H1 (cell line): ENCODE results near the gene SCNN1A. TPM values are rescaled to one million over a fixed set of nuclear protein-coding genes. Genes with fewer than 3 reads are reported as not detected.

Source experiments
- CTCF ChIA-PET: fragments of 300-600 bp; sonication (Branson Sonifier 250); formaldehyde crosslinking; loops from one replicate; lab custom pipeline; 2021; ENCODE audit not compliant: partially characterized antibody; lab: Charles Lee
- POLR2A ChIA-PET: fragments of 300-600 bp; sonication (Branson Sonifier 250); formaldehyde crosslinking; loops from one replicate; lab custom pipeline; 2021; ENCODE audit warnings: inconsistent platforms; ENCODE audit not compliant: partially characterized antibody; lab: Charles Lee
- DNase-seq, 2 experiments: peaks; one replicate each; pipeline versions ENCODE4 v3.0.0 to v3.0.0-alpha.2; 2010 to 2022; ENCODE audit warnings: low spot score in 2 of 2, low read depth in 1 of 2, mixed read lengths in 1 of 2
- FAIRE-seq: peaks from 2 replicates; lab custom pipeline; 2011; peaks lifted over from hg19 to GRCh38; lab: Jason Lieb, UNC
- H2AFZ ChIP-seq: 2 replicates; pipeline ENCODE4 v1.8.1; 2012; ENCODE audit warnings: low read length, inconsistent platforms
- H2AK5ac ChIP-seq: 2 replicates; pipeline ENCODE4 v1.6.1; 2013; ENCODE audit warnings: low read depth, low read length
- H2BK120ac ChIP-seq: replicated peaks from 2 replicates; pipeline ENCODE3; 2013; ENCODE audit warnings: low read depth, low read length, inconsistent platforms
- H2BK12ac ChIP-seq: 2 replicates; pipeline ENCODE4 v1.6.1; 2013; ENCODE audit warnings: low read depth, low read length
- H2BK15ac ChIP-seq: 2 replicates; pipeline ENCODE4 v1.6.1; 2013; ENCODE audit warnings: low read length
- H2BK20ac ChIP-seq: 2 replicates; pipeline ENCODE4 v1.6.1; 2013; ENCODE audit warnings: low read length
- H2BK5ac ChIP-seq: 2 replicates; pipeline ENCODE4 v1.6.1; 2013; ENCODE audit warnings: low read depth, low read length
- H3K14ac ChIP-seq: 2 replicates; pipeline ENCODE4 v1.6.1; 2013; ENCODE audit warnings: inconsistent platforms; ENCODE audit not compliant: insufficient read length
- H3K18ac ChIP-seq: 2 replicates; pipeline ENCODE4 v1.6.1; 2013; ENCODE audit warnings: low read length; ENCODE audit errors: extremely low read depth
- H3K23ac ChIP-seq: 2 replicates; pipeline ENCODE4 v1.6.1; 2013; ENCODE audit warnings: inconsistent platforms; ENCODE audit not compliant: insufficient read length
- H3K23me2 ChIP-seq: 2 replicates; pipeline ENCODE4 v1.6.1; 2013; ENCODE audit warnings: low read depth, low read length
- H3K27ac ChIP-seq: 2 replicates; pipeline ENCODE4 v1.6.1; 2011; ENCODE audit warnings: low read depth, low read length, inconsistent platforms
- H3K27me3 ChIP-seq, 4 experiments: replicated peaks in 1 of 4; 1 replicate in 1 of 4; 2 replicates in 3 of 4; pipeline versions ENCODE4 v1.6.1 to v1.8.1; 2011 to 2013; ENCODE audit warnings: low read length in 3 of 4, mild to moderate bottlenecking in 3 of 4, inconsistent platforms in 2 of 4, mixed read lengths in 2 of 4, moderate library complexity in 1 of 4; ENCODE audit not compliant: control insufficient read depth in 3 of 4, insufficient read depth in 3 of 4; ENCODE audit errors: extremely low read depth in 1 of 4
- H3K36me3 ChIP-seq, 4 experiments: 2 replicates each; pipeline versions ENCODE4 v1.6.1 to v1.8.1; 2011 to 2013; ENCODE audit warnings: mild to moderate bottlenecking in 4 of 4, low read length in 3 of 4, moderate library complexity in 2 of 4, control low read depth in 1 of 4, inconsistent platforms in 1 of 4; ENCODE audit not compliant: insufficient read depth in 4 of 4, control insufficient read depth in 2 of 4
- H3K4ac ChIP-seq: replicated peaks from 2 replicates; pipeline ENCODE3; 2013; ENCODE audit warnings: low read length, low read depth, mixed read lengths, inconsistent platforms; ENCODE audit not compliant: insufficient read length
- H3K4me1 ChIP-seq, 4 experiments: replicated peaks in 1 of 4; 1 replicate in 1 of 4; 2 replicates in 3 of 4; pipeline versions ENCODE4 v1.6.1 to v1.8.1; 2011 to 2013; ENCODE audit warnings: low read length in 3 of 4, inconsistent platforms in 2 of 4, mixed read lengths in 1 of 4; ENCODE audit not compliant: insufficient read depth in 4 of 4, control insufficient read depth in 3 of 4
- H3K4me2 ChIP-seq, 2 experiments: 2 replicates each; pipeline versions ENCODE4 v1.6.1 to v1.8.1; 2011 to 2013; ENCODE audit warnings: low read depth in 2 of 2, low read length in 2 of 2, control low read depth in 1 of 2, inconsistent platforms in 1 of 2, mild to moderate bottlenecking in 1 of 2; ENCODE audit not compliant: insufficient read depth in 1 of 2
- H3K4me3 ChIP-seq, 4 experiments: fragments of 200-600, 300-600 bp in 1 of 4; sonication (generic), shearing (Covaris generic), sonication (Bioruptor Twin) in 1 of 4; 2 replicates each; pipeline versions ENCODE4 v1.5.1 to v1.8.1; 2011 to 2016; ENCODE audit warnings: low read length in 4 of 4, low read depth in 3 of 4, control low read depth in 2 of 4, inconsistent platforms in 2 of 4, mild to moderate bottlenecking in 2 of 4, mixed read lengths in 1 of 4, moderate library complexity in 1 of 4; ENCODE audit not compliant: insufficient read depth in 2 of 4; ENCODE audit errors: extremely low read depth in 1 of 4
- H3K56ac ChIP-seq: replicated peaks from 2 replicates; pipeline ENCODE3; 2013; ENCODE audit warnings: low read depth, mild to moderate bottlenecking, mixed read lengths, low read length, inconsistent platforms; ENCODE audit not compliant: insufficient read length
- H3K79me1 ChIP-seq: 2 replicates; pipeline ENCODE4 v1.6.1; 2013; ENCODE audit warnings: low read depth, low read length, control low read depth
- H3K79me2 ChIP-seq, 2 experiments: 2 replicates each; pipeline versions ENCODE4 v1.6.1 to v1.8.1; 2012 to 2013; ENCODE audit warnings: low read length in 2 of 2, mild to moderate bottlenecking in 2 of 2, inconsistent platforms in 1 of 2; ENCODE audit not compliant: insufficient read depth in 2 of 2, control insufficient read depth in 1 of 2
- H3K9ac ChIP-seq, 4 experiments: replicated peaks in 1 of 4; 1 replicate in 1 of 4; 2 replicates in 3 of 4; pipeline versions ENCODE4 v1.6.1 to v1.8.1; 2011 to 2013; ENCODE audit warnings: low read depth in 3 of 4, low read length in 3 of 4, control low read depth in 2 of 4, mild to moderate bottlenecking in 2 of 4, moderate library complexity in 2 of 4, inconsistent platforms in 1 of 4; ENCODE audit errors: extremely low read depth in 1 of 4
- H3K9me3 ChIP-seq, 2 experiments: 2 replicates each; pipeline versions ENCODE4 v1.6.1 to v1.8.1; 2012 to 2013; ENCODE audit warnings: mild to moderate bottlenecking in 2 of 2, moderate library complexity in 2 of 2, control low read depth in 1 of 2, inconsistent platforms in 1 of 2, low read depth in 1 of 2, low read length in 1 of 2, mixed read lengths in 1 of 2; ENCODE audit not compliant: insufficient read depth in 2 of 2
- H4K20me1 ChIP-seq, 2 experiments: replicated peaks in 1 of 2; 2 replicates each; pipeline versions ENCODE3 to v1.8.1; 2011 to 2013; ENCODE audit warnings: inconsistent platforms in 2 of 2, low read length in 2 of 2, mild to moderate bottlenecking in 1 of 2; ENCODE audit not compliant: insufficient read depth in 2 of 2, control insufficient read depth in 1 of 2
- H4K5ac ChIP-seq: 2 replicates; pipeline ENCODE4 v1.6.1; 2013; ENCODE audit warnings: low read length, low read depth, mixed read lengths, inconsistent platforms; ENCODE audit not compliant: insufficient read length
- H4K8ac ChIP-seq: 2 replicates; pipeline ENCODE4 v1.8.0; 2013; ENCODE audit warnings: mild to moderate bottlenecking, moderate library complexity, low read length, inconsistent platforms; ENCODE audit not compliant: insufficient read depth; ENCODE audit errors: extremely low read depth
- H4K91ac ChIP-seq: replicated peaks from 2 replicates; pipeline ENCODE3; 2013; ENCODE audit warnings: low read length, mixed read lengths, inconsistent platforms; ENCODE audit not compliant: insufficient read length
- ATF2 ChIP-seq: IDR thresholded peaks from 2 replicates; pipeline ENCODE4 v1.6.1; 2012; ENCODE audit warnings: low read length, inconsistent platforms
- BACH1 ChIP-seq: IDR thresholded peaks from 2 replicates; pipeline ENCODE4 v1.6.1; 2012; ENCODE audit warnings: low read length, improper control_type of control experiment
- CBX5 ChIP-seq: fragments of 300-800, 300-1000 bp; sonication (generic); IDR thresholded peaks from 2 replicates; pipeline ENCODE4 v1.7.1; 2016; ENCODE audit warnings: antibody characterized with exemption, low read length, low read depth
- NRF1 ChIP-seq: IDR thresholded peaks from 2 replicates; pipeline ENCODE4 v1.6.1; 2011; ENCODE audit warnings: mild to moderate bottlenecking, low read depth, low read length, improper control_type of control experiment
- RAD21 ChIP-seq, 2 experiments: IDR thresholded peaks in 1 of 2; conservative IDR thresholded peaks in 1 of 2; 2 replicates each; pipeline ENCODE4 v1.6.1; 2011; ENCODE audit warnings: low read depth in 2 of 2, low read length in 2 of 2, improper control_type of control experiment in 1 of 2, inconsistent platforms in 1 of 2, mild to moderate bottlenecking in 1 of 2, moderate library complexity in 1 of 2
- TCF12 ChIP-seq: IDR thresholded peaks from 2 replicates; pipeline ENCODE4 v1.6.1; 2011; ENCODE audit warnings: low read depth, mild to moderate bottlenecking, low read length
- WGBS, 2 experiments: shearing (Covaris generic) in 1 of 2; methylation state at CpG; one replicate each; pipeline versions ENCODE4 v1.1.6 to v1.1.7; 2013 to 2015; ENCODE audit warnings: low lambda C conversion rate in 2 of 2, mixed read lengths in 2 of 2, inconsistent platforms in 1 of 2, low coverage in 1 of 2, missing lambda C conversion rate in 1 of 2; ENCODE audit not compliant: insufficient replicate concordance in 2 of 2, insufficient coverage in 1 of 2, insufficient read length in 1 of 2; ENCODE audit errors: extremely low coverage in 1 of 2, missing lambda C conversion rate in 1 of 2; 5-methylcytosine and 5-hydroxymethylcytosine counted together
- polyA plus RNA-seq, 7 experiments: library from polyadenylated mRNA; depleted of rRNA in 3 of 7; stranded (reverse) in 5 of 7; unstranded in 2 of 7; fragments of >200 nt in 5 of 7; fragments of 200-250 nt in 2 of 7; gene quantifications; 1 replicate in 5 of 7; 2 replicates in 1 of 7; 4 replicates in 1 of 7; pipeline versions ENCODE4 v1.2.1 to v1.2.3, GENCODE V29; 2011 to 2013; ENCODE audit warnings: missing spikeins in 2 of 7, mixed read lengths in 2 of 7
- total RNA-seq: library from RNA; stranded (reverse); fragmentation: NEBNext Ultra II Directional; extraction: Animal tissue kit (Norgen Biotek cat#: 25700); gene quantifications from 2 replicates; pipeline ENCODE4 v1.2.1, GENCODE V29; 2021

The SCNN1A gene
- total and polyA plus RNA-seq, 2 of the 8 experiments (the other 6 are each of a cell fraction or from before 2014, with no cell fraction given): 85.5 to 156 TPM

- Histone ChIP-seq H3K56ac (no peak overlapping the region), H3K79me2 (no peaks in the 10 kb centered on the region), H3K23me2 (no peaks in the 10 kb centered on the region), H2AK5ac (no peak overlapping the region), H3K4me2 (no peak overlapping the region), H4K8ac (no peak overlapping the region), H3K18ac (no peak overlapping the region), H4K20me1 (no peaks in the 10 kb centered on the region), H3K27me3 (no peaks in the 10 kb centered on the region), H3K9me3 (no peaks in the 10 kb centered on the region), H3K14ac (no peak overlapping the region), H3K79me1 (no peaks in the 10 kb centered on the region), H3K4me3 (no peak overlapping the region), H3K9ac (no peak overlapping the region), H3K4me1 (peaks cover 0 to 2% (median 0%) of the 10 kb centered on the region in 4 experiments; a peak in 2 of 7 replicates), H2AFZ (no peak overlapping the region), H4K5ac (no peak overlapping the region), H2BK15ac (no peak overlapping the region), H2BK12ac (no peak overlapping the region; the same call in 1 of the 2 replicates), H3K4ac (no peak overlapping the region), H2BK5ac (no peak overlapping the region), H2BK120ac (no peak overlapping the region), H4K91ac (no peak overlapping the region), H2BK20ac (no peak overlapping the region), H3K36me3 (no peaks in the 10 kb centered on the region), H3K23ac (no peak overlapping the region), H3K27ac (no peak overlapping the region)
- 79% methylated on average over 6 of the region's 6 CpGs; no CpG with 5 or more reads in 1 of the 2 experiments for WGBS, 2 experiments
- no peak for TF ChIP-seq TCF12
- no peak for TF ChIP-seq ATF2
- no peak for TF ChIP-seq CBX5
- no peak for TF ChIP-seq BACH1
- TF ChIP-seq NRF1: no peak
- TF ChIP-seq RAD21 (IDR thresholded peaks at IDR 0.05 in 1 of 2, conservative IDR thresholded peaks at IDR 0.05 in 1 of 2; ENCODE audit: low read depth in 2 of 2, low read length in 2 of 2): no peak
- FAIRE-seq (no peak), DNase-seq (no peak)
- ChIA-PET POLR2A (interaction anchor here (0.9 to 2.7 kb wide), 5 partner anchors 38 to 51 kb away, joined by 3 to 7 read pairs (median 3); partner anchors contain the start of genes SCNN1A and VAMP1), CTCF (interaction anchor here (1.3 to 3.0 kb wide), 4 partner anchors 33 to 92 kb away, joined by 3 to 25 read pairs (median 7); partner anchors contain the start of gene TAPBPL)
Measured at GRCh38 chr12:6418796-6419195, 43.4 kb upstream of the SCNN1A start.
